HG02588 (cell line): ENCODE data around the gene TTC19.
A peak's percentile ranks its signal among the peaks of the same experiment; 100 is the strongest.

Experiments
- ATAC-seq: cut with Tn5 transposase; IDR thresholded peaks from one replicate; pipeline ENCODE4 v1.9.1; 2021; ENCODE audit warnings: mild to moderate bottlenecking, moderate library complexity; ENCODE audit not compliant: unreplicated experiment

The TTC19 gene

GRCh38 chr17:15999141-15999973, at the start of gene TTC19, which contains the start of gene ZSWIM7:
TSS of gene TTC19 (plus strand) at chr17:15999824. CDS start at chr17:15999849, 25 bp downstream.
TSS of gene ZSWIM7 (minus strand) at chr17:15999704. CDS start at chr17:15999594, 110 bp downstream.
- ATAC-seq, result peak; percentile 94

GRCh38 chr17:15951368-15952047, 48.1 kb upstream of the TTC19 start:
- ATAC-seq, result no peak

GRCh38 chr17:15952048-15952532, 47.5 kb upstream of the TTC19 start:
- no peak for ATAC-seq

- no peak for ATAC-seq
These were observed 46.5 kb upstream of the TTC19 start for GRCh38 chr17:15952916-15953790.

GRCh38 chr17:15954222-15954621, 45.4 kb upstream of the TTC19 start:
- ATAC-seq, result no peak

- no peak for ATAC-seq
These were observed 43.7 kb upstream of the TTC19 start for GRCh38 chr17:15955793-15956541.

- ATAC-seq, result no peak
These were observed 42.4 kb upstream of the TTC19 start for GRCh38 chr17:15957206-15957605.

- no peak for ATAC-seq
These were observed 41.9 kb upstream of the TTC19 start for GRCh38 chr17:15957608-15958307.

GRCh38 chr17:15958484-15958854, 41.2 kb upstream of the TTC19 start:
- ATAC-seq, result no peak

GRCh38 chr17:15963670-15964110, 35.9 kb upstream of the TTC19 start:
- no peak for ATAC-seq

GRCh38 chr17:15965528-15965927, 34.1 kb upstream of the TTC19 start:
- no peak for ATAC-seq

GRCh38 chr17:15966183-15966878, 33.3 kb upstream of the TTC19 start:
- no peak for ATAC-seq

GRCh38 chr17:15966879-15967248, 32.8 kb upstream of the TTC19 start:
- ATAC-seq, result no peak

- ATAC-seq, result no peak
These were observed 31.8 kb upstream of the TTC19 start for GRCh38 chr17:15967706-15968399.

GRCh38 chr17:15969463-15969862, 30.2 kb upstream of the TTC19 start:
- ATAC-seq, result no peak

GRCh38 chr17:15970500-15970899, 29.1 kb upstream of the TTC19 start:
- no peak for ATAC-seq

- no peak for ATAC-seq
These were observed 28.4 kb upstream of the TTC19 start for GRCh38 chr17:15971098-15971678.

GRCh38 chr17:15971882-15972281, 27.7 kb upstream of the TTC19 start:
- ATAC-seq, result no peak
